ENCODE results near the gene SLC51B. TPM values are rescaled to one million over a fixed set of nuclear protein-coding genes. Genes with fewer than 3 reads are reported as not detected.

SLC51B gene
- polyA plus RNA-seq, 1 donor from 2014 or later, result not detected

DNA sequence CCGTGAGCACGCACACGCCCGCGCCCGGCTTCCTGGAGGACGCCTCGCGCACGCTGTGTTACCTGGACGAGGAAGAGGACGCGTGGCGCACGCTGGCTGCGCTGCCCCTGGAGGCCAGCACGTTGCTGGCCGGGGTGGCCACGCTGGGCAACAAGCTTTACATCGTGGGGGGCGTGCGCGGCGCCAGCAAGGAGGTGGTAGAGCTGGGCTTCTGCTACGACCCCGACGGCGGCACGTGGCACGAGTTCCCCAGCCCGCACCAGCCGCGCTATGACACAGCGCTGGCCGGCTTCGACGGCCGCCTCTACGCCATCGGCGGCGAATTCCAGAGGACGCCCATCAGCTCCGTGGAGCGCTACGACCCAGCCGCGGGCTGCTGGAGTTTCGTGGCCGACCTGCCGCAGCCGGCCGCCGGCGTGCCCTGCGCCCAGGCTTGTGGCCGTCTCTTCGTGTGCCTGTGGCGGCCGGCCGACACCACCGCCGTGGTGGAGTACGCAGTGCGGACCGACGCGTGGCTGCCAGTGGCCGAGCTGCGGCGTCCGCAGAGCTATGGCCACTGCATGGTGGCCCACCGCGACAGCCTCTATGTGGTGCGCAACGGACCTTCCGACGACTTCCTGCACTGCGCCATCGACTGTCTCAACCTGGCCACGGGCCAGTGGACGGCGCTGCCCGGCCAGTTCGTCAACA is 32.2 kb downstream of the SLC51B start:
- no peak for TF ChIP-seq EZH2 (IDR thresholded peaks at IDR 0.05; ENCODE audit: borderline replicate concordance, insufficient read depth, low read length, poor library complexity, severe bottlenecking)
- no peak for TF ChIP-seq SMC3 (conservative IDR thresholded peaks at IDR 0.05; ENCODE audit: poor library complexity)
- no peak for TF ChIP-seq RAD21 (conservative IDR thresholded peaks at IDR 0.05)
- TF ChIP-seq REST (IDR thresholded peaks at IDR 0.05; ENCODE audit: borderline replicate concordance), result no peak
- TF ChIP-seq TAF1 (IDR thresholded peaks at IDR 0.05; ENCODE audit: low read depth), result no peak
- no peak overlapping the region for H3K4me2 ChIP-seq (ENCODE audit: low read length)

DNA sequence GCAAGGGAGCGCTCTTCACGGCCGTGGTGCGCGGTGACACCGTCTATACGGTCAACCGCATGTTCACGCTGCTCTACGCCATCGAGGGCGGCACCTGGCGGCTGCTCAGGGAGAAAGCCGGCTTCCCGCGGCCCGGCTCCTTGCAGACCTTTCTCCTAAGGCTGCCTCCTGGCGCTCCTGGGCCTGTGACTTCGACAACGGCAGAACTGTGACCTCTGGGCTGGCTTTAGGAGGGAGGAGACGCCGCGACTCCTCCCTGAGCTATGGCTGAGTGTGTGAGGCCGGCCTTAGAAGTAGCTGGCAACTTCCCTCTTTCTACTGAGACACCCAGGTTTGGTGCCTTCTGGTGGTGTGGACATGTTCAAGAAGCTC is 32.8 kb downstream of the SLC51B start:
- Histone ChIP-seq H3K4me2 (ENCODE audit: low read length) (no peak overlapping the region), H3K9me3 (ENCODE audit: low read length) (no peaks in the 10 kb centered on the region), H3K27ac (ENCODE audit: low read length) (no peak overlapping the region), H3K27me3 (ENCODE audit: insufficient read depth, low read depth, low read length) (peaks cover 4% of the 10 kb centered on the region), H2AFZ (ENCODE audit: low read depth, low read length) (no peak overlapping the region), H4K20me1 (ENCODE audit: insufficient read depth) (no peaks in the 10 kb centered on the region), H3K79me2 (replicated peaks; ENCODE audit: insufficient read depth, low read length) (no peaks in the 10 kb centered on the region), H3K4me3 (ENCODE audit: low read length) (no peak overlapping the region), H3F3A (ENCODE audit: insufficient read depth, low read length, poor library complexity, severe bottlenecking) (no peaks in the 10 kb centered on the region), H3K9me2 (ENCODE audit: insufficient read depth, low read length) (no peaks in the 10 kb centered on the region), H3K9ac (ENCODE audit: low read length) (no peak overlapping the region), H3K36me3 (ENCODE audit: insufficient read depth, low read length) (no peaks in the 10 kb centered on the region)
- TF ChIP-seq REST (IDR thresholded peaks at IDR 0.05; ENCODE audit: borderline replicate concordance) (no peak), EZH2 (IDR thresholded peaks at IDR 0.05; ENCODE audit: borderline replicate concordance, insufficient read depth, low read length, poor library complexity, severe bottlenecking) (no peak), TAF1 (IDR thresholded peaks at IDR 0.05; ENCODE audit: low read depth) (no peak), EP300 (conservative IDR thresholded peaks at IDR 0.05; ENCODE audit: poor library complexity, severe bottlenecking) (no peak), POLR2AphosphoS5 (IDR thresholded peaks at IDR 0.05) (no peak)

More for the DNA sequence above, 32.2 kb downstream of the SLC51B start:
- Histone ChIP-seq H4K20me1 (ENCODE audit: insufficient read depth) (no peaks in the 10 kb centered on the region), H3K9me3 (ENCODE audit: low read length) (no peaks in the 10 kb centered on the region), H3K4me3 (ENCODE audit: low read length) (no peak overlapping the region), H3K27ac (ENCODE audit: low read length) (no peak overlapping the region), H3K9ac (ENCODE audit: low read length) (no peak overlapping the region), H3K9me2 (ENCODE audit: insufficient read depth, low read length) (no peaks in the 10 kb centered on the region), H2AFZ (ENCODE audit: low read depth, low read length) (no peak overlapping the region), H3K79me2 (replicated peaks; ENCODE audit: insufficient read depth, low read length) (no peaks in the 10 kb centered on the region), H3F3A (ENCODE audit: insufficient read depth, low read length, poor library complexity, severe bottlenecking) (no peaks in the 10 kb centered on the region), H3K27me3 (ENCODE audit: insufficient read depth, low read depth, low read length) (peaks cover 4% of the 10 kb centered on the region), H3K36me3 (ENCODE audit: insufficient read depth, low read length) (no peaks in the 10 kb centered on the region)

Data from neural cell (in vitro differentiated cells).